Right lobe of liver (tissue), 4 donors: ENCODE measurements around the gene DHX29.
A peak's percentile ranks its signal among the peaks of the same experiment; 100 is the strongest.

Source experiments
- CTCF ChIP-seq, 4 donors: fragments of 200-600 bp in 3 of 4; fragments of 450-650 bp in 1 of 4; IDR thresholded peaks; one replicate each; pipeline versions ENCODE4 v1.5.1 to v1.8.0; 2016 to 2022; ENCODE audit warnings: antibody characterized with exemption in 4 of 4, mild to moderate bottlenecking in 2 of 4
- POLR2A ChIP-seq: fragments of 450-650 bp; IDR thresholded peaks from one replicate; pipeline ENCODE4 v1.6.1; 2017; ENCODE audit warnings: antibody characterized with exemption, mild to moderate bottlenecking
- donor health status: DM: no; HTN: no; CAD: no.
- donor health status: DM: no; HTN: no; CAD: no.
- donor health status: DM: no; HTN: yes; CAD: no.

GRCh38 chr5:55344392-55344992 is 37.0 kb upstream of the DHX29 start:
- peak; percentile 77 to 91 (median 84) for TF ChIP-seq CTCF (IDR thresholded peaks at IDR 0.05)
- no peak for TF ChIP-seq POLR2A
